ENCODE results near the gene PACSIN2. TPM values are rescaled to one million over a fixed set of nuclear protein-coding genes. Genes with fewer than 3 reads are reported as not detected.

PACSIN2 gene
- total RNA-seq, 1 donor from 2014 or later = 61.0 TPM

- Mint-ChIP-seq H3K27me3 (no peaks in the 10 kb centered on the region), H3K4me1 (ENCODE audit: low read depth) (peaks cover 15% of the 10 kb centered on the region), H3K4me3 (ENCODE audit: low read depth) (peak overlapping the region; percentile 65), H3K36me3 (ENCODE audit: insufficient read depth) (peaks cover 12% of the 10 kb centered on the region), H3K9me3 (ENCODE audit: low read depth) (no peaks in the 10 kb centered on the region), H3K27ac (peak overlapping the region; percentile 81)
- DNase-seq (ENCODE audit: low spot score, unreplicated experiment) = no peak
- TF ChIP-seq CTCF (IDR thresholded peaks at IDR 0.05; ENCODE audit: unreplicated experiment) = no peak
Measured at GRCh38 chr22:42887523-42888507, 127.1 kb downstream of the PACSIN2 start.

- Mint-ChIP-seq H3K27me3 (no peaks in the 10 kb centered on the region), H3K9me3 (ENCODE audit: low read depth) (no peaks in the 10 kb centered on the region), H3K36me3 (ENCODE audit: insufficient read depth) (peaks cover 13% of the 10 kb centered on the region), H3K4me3 (ENCODE audit: low read depth) (peak overlapping the region; percentile 65), H3K27ac (peak overlapping the region; percentile 81), H3K4me1 (ENCODE audit: low read depth) (peaks cover 15% of the 10 kb centered on the region)
- no peak for DNase-seq (ENCODE audit: low spot score, unreplicated experiment)
- TF ChIP-seq CTCF (IDR thresholded peaks at IDR 0.05; ENCODE audit: unreplicated experiment) = no peak
Measured at GRCh38 chr22:42887120-42887519, 127.8 kb downstream of the PACSIN2 start.

DNA sequence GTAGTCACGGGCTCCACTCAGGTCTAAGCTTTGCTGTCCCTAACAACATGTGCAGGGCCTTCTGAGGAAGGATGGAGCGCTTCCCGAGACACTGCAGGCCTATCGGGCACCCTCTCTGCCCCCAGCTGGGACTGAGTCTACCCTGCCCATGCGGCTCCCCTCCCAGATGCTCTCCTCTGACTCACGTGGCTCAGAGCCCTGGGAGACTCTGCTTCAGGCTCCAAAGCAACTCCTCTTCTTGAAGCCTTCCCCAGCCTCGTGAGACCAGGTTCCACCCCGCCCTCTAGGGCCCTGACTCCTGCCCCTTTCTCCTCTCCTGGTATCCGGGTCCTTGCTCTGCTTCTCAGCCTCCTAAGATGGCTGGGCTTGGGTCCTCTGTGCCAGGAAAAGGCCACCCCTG, 129.5 kb downstream of the PACSIN2 start:
- Mint-ChIP-seq H3K4me3 (ENCODE audit: low read depth) (no peak overlapping the region), H3K36me3 (ENCODE audit: insufficient read depth) (peaks cover 13% of the 10 kb centered on the region), H3K27me3 (no peaks in the 10 kb centered on the region), H3K4me1 (ENCODE audit: low read depth) (peaks cover 15% of the 10 kb centered on the region), H3K27ac (no peak overlapping the region), H3K9me3 (ENCODE audit: low read depth) (no peaks in the 10 kb centered on the region)
- TF ChIP-seq CTCF (IDR thresholded peaks at IDR 0.05; ENCODE audit: unreplicated experiment) = no peak
- DNase-seq (ENCODE audit: low spot score, unreplicated experiment) = no peak

- no peak for DNase-seq (ENCODE audit: low spot score, unreplicated experiment)
- H3K36me3 Mint-ChIP-seq (ENCODE audit: insufficient read depth) = peaks cover 13% of the 10 kb centered on the region
- H3K27me3 Mint-ChIP-seq = no peaks in the 10 kb centered on the region
- no peak overlapping the region for H3K4me3 Mint-ChIP-seq (ENCODE audit: low read depth)
- H3K4me1 Mint-ChIP-seq (ENCODE audit: low read depth) = peaks cover 15% of the 10 kb centered on the region
- no peak for TF ChIP-seq CTCF (IDR thresholded peaks at IDR 0.05; ENCODE audit: unreplicated experiment)
- no peak overlapping the region for H3K27ac Mint-ChIP-seq
- no peaks in the 10 kb centered on the region for H3K9me3 Mint-ChIP-seq (ENCODE audit: low read depth)
Measured at GRCh38 chr22:42884616-42885375, 130.2 kb downstream of the PACSIN2 start.

DNA sequence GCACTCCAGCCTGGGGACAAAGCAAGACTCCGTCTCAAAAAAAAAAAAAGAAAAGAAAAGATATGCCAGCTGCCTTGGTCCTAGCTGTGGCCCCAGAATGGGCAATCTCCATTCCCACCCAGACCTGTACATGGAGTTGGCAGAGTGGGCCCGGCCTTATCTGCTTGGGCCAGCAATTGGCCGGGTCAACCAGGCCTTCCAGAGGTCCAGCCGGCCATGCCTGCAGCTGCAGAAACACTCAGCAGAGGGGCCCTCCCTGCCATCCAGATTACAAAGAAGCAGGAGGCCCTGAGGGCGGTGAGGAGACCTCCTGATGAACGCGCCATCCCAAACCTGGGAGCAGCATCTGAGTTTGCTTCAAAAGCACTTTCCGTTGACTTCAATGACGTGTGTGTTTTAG, 131.0 kb downstream of the PACSIN2 start:
- no peak for TF ChIP-seq CTCF (IDR thresholded peaks at IDR 0.05; ENCODE audit: unreplicated experiment)
- H3K36me3 Mint-ChIP-seq (ENCODE audit: insufficient read depth) = peaks cover 11% of the 10 kb centered on the region
- H3K27ac Mint-ChIP-seq = no peak overlapping the region
- peaks cover 15% of the 10 kb centered on the region for H3K4me1 Mint-ChIP-seq (ENCODE audit: low read depth)
- no peak for DNase-seq (ENCODE audit: low spot score, unreplicated experiment)
- no peak overlapping the region for H3K4me3 Mint-ChIP-seq (ENCODE audit: low read depth)
- H3K9me3 Mint-ChIP-seq (ENCODE audit: low read depth) = no peaks in the 10 kb centered on the region
- no peaks in the 10 kb centered on the region for H3K27me3 Mint-ChIP-seq
